ENCODE measurements around the gene AKAP13.

The AKAP13 gene

DNA sequence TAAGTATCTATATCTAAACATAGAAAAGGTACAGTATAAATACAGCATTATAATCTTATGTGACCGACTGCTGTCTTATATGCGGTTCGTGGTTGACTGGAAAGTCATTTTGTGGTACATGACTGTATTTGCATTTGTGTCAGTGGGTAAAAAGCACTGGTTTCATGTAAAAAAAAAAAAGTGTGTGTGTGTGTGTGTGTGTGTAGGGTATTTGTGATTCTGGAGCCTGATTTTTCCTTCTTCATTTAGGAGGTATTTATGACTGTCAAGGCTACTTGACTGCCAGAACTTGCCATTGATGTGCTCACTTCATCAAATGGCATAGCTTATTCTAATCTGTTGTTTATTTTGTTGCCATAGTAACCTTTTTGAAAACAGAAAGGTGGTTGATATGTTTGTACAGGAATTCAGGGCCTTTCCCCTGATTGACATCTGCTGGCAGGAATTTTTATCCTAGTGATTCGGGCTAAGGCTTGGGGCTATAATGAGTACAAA, 63.2 kb downstream of the AKAP13 start:
- no peak for DNase-seq (ENCODE audit: low read depth in 2 of 2, low spot score in 1 of 2)

DNA sequence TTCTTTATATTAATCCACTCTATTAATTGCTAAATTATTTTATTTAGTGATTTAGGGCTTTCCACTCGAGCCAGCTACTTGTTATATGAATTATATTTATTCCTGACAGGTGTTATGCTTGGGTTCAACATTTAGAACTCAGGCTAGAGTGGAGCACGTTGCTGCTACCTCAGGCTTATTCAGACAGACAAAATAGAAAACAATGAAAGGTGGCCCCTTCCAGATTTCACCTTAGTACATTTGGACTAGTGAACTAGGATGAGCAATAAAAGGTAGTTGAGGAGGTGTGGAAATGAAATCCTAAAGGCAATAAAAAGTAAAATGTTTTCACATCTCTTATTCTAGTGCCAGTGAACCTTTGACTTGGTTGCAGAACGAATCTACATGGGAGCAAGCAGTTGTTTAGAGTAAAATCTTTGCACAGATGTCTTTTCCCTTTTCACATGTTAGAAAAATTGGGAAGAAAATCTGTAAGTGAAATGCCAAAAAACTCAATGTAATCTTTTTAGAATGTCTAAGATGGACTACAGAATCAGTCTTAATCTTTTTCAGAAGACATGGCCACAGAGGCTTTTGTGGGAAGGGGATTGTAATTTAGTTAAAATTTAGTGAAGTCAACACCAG, 63.8 kb downstream of the AKAP13 start:
- DNase-seq (ENCODE audit: low read depth in 2 of 2, low spot score in 1 of 2) = no peak

DNA sequence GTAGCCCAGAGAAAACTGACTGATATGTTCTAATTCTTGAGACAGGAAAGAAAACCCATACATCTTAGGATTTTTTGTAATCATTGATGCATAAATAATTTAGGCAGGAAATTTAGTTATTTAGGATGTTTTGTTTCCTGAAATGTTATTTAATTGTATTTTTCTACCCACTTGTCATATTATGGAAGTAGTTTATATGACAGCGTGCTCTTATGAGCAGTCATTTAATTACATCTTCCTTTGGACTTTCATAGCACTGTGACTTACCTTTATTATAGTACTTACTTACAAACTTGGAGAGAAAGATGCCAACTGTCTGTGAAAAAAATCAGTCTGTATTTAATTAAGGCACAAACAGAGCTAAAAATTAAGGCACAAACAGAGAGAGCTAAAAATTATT, 65.0 kb downstream of the AKAP13 start:
- no peak for DNase-seq (ENCODE audit: low read depth in 2 of 2, low spot score in 1 of 2)

DNA sequence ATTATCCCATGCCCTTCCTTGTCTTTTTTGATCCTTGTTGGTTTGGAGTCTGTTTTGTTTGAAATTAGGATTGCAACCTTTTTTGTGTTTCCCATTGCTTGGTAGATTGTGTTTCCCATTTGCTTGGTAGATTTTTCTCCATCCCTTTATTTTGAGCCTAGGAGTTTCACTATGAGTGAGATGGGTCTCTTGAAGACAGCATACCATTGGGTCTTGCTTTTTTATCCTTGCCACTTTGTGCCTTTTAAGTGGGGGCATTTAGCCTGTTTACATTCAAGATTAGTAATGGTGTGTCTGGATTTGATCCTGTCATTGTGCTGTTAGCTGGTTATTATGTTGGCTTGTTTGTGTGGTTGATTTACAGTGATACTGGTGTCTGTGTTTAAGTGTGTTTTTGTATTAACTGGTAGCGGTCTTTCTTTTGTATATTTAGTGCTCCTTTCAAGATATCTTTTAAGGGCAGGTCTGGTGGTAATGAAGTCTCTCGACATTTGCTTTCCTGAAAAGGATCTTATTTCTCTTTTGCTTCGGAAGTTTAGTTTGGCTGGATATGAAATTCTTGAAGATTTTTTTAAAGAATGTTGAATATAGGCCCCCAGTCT, 70.8 kb downstream of the AKAP13 start:
- no peak for DNase-seq (ENCODE audit: low read depth in 2 of 2, low spot score in 1 of 2)

DNA sequence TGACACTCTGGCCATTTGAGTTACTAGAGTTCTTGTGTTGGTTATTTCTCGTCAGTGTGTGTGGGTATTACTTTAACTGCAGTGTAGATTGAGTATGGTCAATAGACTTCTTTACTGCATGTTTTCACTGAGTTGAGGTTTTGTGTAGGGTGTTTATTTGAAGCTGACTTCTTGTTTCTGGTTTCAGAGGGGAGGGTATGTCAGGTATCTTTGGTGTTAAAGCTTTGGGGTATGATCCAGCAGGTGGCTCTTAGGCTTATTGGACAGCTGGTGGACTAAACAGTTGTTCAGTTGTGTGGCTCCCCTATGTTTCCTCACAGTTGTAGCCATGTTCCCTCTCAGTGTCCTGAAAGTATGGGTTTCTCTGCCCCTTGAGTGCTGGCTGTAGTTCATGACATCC, 72.0 kb downstream of the AKAP13 start:
- DNase-seq (ENCODE audit: low read depth in 2 of 2, low spot score in 1 of 2) = no peak

DNA sequence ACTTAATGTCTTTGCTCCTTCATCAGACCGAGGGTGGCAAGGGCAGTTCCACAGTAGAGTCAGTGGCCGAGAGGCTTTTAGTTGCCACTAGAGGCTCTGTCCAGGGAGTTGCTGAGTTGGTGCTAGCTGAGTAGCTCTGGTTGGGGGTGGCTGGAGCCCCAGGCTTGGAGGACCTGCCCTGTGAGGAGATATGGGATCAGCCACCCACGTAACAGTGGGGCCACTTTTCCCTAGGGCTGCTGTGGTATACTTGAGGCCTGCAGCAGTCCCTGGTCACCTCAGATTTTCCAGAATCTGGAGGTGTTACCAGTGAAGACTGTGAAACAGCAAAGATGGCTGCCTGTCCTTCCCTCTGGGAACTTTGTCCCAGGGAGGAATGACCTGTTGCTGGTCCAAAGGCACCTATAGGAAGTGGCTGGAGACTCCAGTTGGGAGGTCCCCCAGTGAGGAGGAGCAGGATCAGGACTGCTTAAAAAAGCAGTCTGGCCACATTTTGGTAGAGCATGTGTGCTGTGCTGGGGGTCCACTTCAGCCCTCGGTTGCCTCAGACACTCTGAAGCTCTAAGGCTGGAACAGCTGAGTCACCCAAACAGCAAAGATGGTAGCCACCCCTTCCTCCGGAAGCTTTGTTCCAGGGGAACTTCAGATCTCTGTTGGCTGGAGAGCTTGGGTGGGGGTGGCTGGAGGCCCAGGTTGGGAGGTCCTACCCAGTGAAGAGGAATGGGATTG, 72.9 kb downstream of the AKAP13 start:
- no peak for DNase-seq (ENCODE audit: low read depth in 2 of 2, low spot score in 1 of 2)

DNA sequence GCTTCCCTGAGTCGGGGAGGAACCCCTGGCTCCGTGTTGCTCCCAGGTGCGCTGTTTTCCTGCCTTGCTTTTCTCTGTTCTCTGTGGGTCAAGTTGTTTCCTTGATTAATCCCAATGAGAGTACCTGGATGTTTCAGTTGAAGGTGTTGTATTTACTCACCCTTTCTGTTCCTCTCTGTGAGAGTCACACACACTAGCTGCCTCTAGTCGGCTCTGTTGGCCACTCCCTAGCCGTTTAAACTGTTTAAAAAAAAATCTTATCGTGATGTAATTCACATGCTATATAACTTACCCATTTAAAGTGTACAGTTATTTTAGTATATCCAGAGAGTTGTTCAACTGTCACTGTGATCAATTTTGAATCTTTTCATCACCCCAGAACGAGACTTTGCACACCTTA, 74.0 kb downstream of the AKAP13 start:
- no peak for DNase-seq (ENCODE audit: low read depth in 2 of 2, low spot score in 1 of 2)

DNA sequence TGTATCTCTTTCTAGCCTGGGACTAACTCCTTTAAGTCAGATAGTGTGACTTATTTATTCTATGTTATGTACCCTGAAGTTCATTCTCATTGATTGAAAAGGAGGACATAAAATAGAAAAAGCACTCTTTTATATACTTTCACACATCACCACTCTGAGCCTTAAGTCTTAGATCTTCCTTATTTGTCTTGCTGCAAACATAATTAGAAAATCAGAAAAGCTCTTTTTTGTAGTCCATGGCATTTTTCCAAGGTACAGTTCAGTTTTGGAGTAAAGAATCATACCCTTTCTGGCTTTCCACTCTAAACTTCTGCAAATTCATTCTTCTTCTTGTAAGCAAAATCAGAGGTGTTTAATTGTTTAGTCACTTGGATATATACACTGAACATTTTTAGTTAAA, 75.5 kb downstream of the AKAP13 start:
- DNase-seq (ENCODE audit: low read depth in 2 of 2, low spot score in 1 of 2) = no peak

DNA sequence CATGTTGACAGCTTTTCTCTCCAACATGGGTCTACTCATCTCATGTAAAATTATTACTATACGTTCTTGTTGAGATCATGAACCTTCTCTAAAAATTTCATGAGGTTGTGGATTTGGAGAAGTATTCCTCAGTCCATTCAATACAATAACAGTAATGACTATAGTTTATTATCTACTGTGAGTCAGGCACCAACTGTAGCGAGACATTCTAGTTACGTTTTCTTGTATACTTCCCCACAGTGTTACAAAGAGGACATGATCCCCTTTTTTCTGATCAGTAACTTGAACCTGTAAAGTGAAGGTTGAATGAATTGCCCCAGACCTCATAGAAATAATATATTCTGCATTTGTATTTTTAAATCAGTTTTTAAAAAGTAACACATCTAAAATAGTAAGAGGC, 76.4 kb downstream of the AKAP13 start:
- DNase-seq (ENCODE audit: low read depth in 2 of 2, low spot score in 1 of 2) = no peak

DNA sequence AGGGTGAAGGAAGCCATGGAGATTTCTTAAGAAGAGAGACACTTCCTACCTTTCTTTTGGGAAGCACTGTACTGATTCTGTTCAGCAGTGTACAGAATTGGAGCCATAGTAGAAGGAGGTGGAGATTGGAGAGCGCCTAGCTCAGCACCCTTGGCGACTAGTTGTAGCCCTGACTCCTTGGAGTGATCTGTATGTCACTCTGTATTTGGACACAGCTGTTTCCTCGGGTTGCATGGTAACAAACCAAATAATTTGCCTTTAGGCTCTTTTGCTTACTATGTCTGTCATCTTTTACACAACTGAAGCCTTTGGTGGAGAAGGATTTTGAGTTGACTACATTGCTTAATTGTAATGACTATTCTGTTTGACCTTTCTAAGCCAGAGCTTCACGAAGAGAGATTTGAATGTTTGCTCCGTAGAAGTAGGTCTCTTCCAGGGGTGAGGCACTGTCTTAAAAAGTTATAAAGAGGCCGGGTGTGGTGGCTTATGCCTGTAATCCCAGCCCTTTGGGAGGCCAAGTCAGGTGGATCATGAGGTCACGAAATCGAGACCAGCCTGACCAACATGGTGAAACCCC, 77.1 kb downstream of the AKAP13 start:
- no peak for DNase-seq (ENCODE audit: low read depth in 2 of 2, low spot score in 1 of 2)

DNA sequence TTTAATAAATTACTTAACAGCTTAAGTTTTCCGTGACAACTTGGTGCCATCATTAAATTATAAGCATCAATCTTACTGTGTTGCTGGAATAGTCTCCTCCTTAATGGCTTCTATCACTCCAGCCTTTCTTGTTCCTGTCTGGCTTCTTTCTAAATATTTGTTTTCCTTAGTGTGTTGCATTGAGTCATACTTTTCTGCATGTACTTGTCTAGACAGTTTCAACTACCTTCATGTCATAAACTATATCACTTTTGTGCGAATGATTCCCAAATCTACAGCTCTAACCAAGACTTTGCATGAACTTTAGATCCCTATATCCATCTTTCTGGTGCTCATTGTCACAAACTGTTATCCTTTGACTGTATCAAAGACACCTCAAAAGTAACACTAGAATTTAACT, 78.4 kb downstream of the AKAP13 start:
- DNase-seq (ENCODE audit: low read depth in 2 of 2, low spot score in 1 of 2) = no peak

DNA sequence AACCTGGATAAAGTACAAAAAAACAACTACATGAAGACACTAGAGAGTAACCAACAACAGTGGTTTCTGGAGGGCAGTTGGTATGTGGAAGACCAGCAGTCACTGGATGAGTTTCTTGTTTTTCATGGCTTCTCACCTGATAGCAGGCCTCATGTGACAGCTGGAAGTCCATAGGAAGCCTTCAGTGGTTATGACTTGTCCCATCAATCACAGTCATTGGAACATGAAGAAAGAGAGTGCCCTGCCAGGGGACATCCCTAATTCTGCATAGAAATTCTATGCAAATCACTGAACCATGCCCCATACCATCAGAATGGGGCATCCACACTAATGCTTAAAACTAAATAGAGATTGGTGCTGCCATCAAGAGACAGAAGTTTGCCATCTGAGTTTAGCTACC, 81.6 kb downstream of the AKAP13 start:
- no peak for DNase-seq (ENCODE audit: low read depth in 2 of 2, low spot score in 1 of 2)

DNA sequence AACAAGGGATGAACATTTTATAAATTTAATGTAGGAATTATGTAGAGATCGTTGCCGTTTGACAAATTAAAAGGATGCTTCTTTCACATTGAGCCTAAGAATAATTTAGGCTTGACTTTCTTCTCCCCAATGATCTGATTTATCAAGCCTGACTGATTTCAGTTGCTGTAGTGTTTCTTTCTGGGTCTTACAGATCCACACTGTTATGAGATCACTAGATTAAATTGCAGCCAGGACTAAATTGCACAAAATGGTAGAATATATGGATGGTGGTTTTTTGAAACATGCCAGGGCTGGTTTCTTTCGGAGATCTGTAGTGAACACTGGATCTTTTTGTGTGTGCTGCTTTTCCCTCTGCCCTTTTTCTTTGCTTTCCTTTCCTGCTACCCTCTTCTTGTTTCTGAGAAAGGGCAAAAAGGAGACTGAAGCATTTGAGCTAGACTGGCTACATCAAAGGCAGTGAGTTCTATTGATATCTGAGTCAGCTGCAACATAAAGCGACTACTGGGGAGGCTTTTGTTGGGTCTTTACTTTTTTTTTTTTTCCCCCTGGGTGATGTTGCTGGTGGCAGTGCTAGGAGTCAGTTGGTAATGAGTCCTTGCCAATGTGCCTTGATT, 83.0 kb downstream of the AKAP13 start:
- DNase-seq (ENCODE audit: low read depth in 2 of 2, low spot score in 1 of 2) = no peak

DNA sequence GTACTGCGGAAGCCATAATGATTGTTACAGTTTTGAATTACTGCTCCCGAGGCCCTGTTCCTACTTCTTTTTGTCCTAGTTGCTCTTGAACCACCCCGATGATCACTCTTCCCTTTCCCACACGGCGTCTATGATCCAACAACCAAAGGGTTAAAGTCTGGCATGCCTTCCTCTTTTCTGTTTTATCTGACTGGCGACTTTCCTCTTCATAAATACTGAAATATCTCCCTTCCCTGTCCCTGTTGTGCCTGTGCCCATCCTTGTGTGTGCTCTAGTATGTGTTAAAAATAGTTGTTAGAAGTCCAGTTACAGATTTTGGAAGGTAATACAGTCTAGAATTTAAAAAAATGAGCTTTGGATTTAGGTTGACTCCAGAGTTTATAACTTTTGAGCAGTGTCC, 83.6 kb downstream of the AKAP13 start:
- DNase-seq (ENCODE audit: low read depth in 2 of 2, low spot score in 1 of 2) = no peak

DNA sequence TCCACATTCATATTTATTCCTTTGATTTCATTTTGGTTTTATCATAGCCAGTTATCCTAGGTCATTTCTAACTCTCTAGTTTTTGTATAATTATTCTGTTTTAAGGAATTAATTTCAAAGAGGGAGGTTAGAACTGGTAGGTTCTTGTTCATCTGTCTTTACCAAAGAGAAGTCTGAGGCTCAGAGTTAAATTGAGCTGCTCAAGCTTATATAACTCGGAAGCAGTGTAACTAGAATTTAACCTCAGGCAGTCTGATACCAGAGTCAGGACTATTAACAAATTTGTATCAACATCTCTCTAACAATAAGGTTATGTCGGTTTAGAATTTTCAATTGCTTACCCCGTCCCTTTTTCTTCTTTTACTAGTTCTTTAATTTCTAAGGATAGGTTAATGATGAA, 84.1 kb downstream of the AKAP13 start:
- DNase-seq (ENCODE audit: low read depth in 2 of 2, low spot score in 1 of 2) = no peak

DNA sequence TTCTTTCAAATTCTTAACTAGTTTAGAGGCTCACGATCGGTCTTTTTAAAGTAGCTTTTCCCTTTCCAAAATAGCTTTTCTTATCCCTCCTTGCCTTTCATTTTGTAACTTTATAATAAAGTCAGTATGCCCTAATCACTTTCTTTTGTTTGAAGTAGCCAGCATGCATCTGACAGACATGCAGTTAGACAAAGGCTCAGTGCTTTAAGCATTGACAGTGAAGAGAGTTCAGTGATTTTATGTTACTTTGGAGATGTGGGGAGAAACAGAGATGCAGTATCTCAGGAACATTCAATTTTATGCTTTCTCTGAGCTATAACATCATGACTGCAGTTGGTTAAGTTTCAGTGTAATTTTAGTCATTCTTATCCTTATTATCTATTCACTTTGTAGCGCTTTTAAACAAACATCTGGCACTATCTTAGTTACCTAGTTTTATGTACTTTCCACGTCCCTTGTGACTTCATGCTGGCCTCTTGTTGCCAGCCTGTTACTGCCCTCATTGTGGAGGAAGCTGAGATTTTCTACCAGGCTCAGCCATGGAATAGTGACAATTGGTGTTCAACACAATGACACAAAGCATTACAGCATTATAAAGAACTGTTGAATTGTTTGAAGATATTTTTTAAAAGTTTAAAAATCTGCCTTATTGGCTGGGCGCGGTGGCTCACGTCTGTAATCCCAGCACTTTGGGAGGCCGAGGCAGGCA, 90.3 kb downstream of the AKAP13 start:
- DNase-seq (ENCODE audit: low read depth in 2 of 2, low spot score in 1 of 2) = no peak

DNA sequence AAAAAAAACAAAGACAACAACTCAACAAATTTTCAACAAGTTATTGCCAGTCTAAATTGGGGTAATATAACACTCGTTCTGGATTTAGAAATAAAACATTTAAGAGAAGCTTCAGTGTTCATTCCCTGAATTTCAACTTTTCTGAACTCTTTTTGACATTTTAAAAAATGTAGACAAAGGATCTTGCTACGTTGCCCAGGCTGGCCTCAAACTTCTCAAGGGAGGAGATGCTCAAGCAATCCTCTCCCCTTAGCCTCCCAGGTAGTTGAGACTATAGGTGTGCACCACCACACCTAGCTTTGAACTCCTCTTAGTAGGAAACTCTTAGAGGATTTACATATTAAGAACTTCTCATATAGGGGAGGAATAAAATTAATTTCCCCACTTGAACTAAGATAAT, 91.9 kb downstream of the AKAP13 start:
- no peak for DNase-seq (ENCODE audit: low read depth in 2 of 2, low spot score in 1 of 2)

DNA sequence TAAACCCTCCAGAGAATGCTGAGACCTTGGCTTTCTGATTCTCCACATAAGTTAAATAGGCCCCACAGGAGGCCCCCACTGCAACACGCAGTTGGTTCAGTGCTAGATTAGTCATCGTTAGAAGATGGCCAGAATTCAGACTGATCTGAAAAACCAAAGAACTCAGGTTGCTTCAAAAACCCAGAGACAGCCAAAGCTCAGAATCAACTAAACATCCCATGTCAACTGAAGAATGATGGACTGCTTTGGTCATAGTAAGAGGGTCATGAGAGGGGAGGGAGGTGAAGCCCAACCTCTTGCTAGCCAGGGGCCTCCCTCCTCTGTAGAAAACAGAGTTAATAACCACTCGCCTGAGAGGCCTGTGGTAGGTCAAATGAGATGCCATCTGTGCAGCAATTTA, 93.1 kb downstream of the AKAP13 start:
- DNase-seq (ENCODE audit: low read depth in 2 of 2, low spot score in 1 of 2) = no peak

DNA sequence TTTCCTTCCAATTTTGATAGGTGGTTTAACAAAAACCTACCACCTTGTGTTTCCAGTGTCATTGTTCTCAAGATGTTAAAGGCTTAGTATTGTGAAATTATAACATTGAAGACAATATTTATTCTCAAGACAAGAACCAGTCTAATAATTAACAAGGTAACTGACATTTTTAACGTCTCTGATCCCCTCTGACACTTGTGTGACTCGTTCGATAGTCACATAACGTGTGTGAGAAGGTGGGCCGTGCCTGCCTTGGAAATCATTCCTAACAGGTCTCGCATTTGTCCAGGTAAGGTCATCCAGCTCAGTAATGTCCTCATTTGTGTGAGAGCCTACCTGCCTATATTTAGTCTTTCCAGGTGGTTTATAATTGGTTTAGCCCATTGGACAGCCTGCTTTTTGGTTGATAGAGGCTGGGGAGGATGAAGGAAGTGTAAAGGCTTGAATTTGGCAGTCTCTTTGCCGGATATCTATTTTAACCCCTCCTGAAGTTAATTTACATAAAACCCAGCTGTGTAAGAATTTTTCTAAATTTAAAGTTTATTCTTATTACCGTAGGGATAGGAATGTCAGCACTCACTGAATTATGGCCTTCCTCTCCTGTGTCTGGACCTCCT, 94.4 kb downstream of the AKAP13 start:
- no peak for DNase-seq (ENCODE audit: low read depth in 2 of 2, low spot score in 1 of 2)

DNA sequence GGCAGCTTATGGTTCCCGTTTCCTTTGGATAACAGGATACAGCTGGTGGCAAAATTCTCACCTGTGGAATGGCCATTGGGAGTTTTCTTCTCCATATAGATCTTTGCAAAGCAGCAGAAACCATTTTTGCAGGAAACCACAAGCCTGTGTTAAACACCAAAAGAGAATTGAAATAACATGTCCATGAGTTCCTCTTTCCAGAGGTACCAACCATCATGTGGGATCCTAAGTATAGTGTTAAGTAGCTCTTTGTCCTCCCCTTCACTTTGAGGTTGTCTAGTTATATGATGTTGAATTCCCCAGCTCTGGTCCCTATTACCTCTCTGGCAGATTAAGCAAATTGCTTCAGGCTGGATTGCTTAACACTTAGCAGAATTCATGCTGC, 94.9 kb downstream of the AKAP13 start:
- DNase-seq (ENCODE audit: low read depth in 2 of 2, low spot score in 1 of 2) = no peak

DNA sequence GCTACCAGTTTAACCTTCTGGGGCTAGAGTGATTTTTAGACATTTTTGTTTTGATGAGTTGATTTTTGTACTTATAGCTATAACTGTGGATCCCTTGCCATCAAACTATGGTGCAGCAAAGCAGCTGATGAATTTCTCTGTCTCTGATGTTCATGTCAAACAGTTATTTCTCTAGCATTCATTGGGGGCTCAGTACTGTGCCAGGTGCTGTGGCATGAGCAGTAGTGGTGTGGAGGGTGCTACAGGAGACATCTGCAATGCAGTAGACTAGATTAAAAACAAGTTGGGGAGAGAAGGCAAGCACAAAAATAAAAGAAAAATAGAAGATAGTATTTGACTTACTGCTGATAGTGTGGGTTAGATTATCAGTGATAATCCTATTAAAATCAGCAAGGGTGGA, 95.3 kb downstream of the AKAP13 start:
- no peak for DNase-seq (ENCODE audit: low read depth in 2 of 2, low spot score in 1 of 2)

Data from stimulated activated CD8-positive, alpha-beta memory T cell treated with anti-CD3 and anti-CD28 coated beads, Interleukin-4, amount 100 ng/mL, for 4 hours (primary cell).